Hepatocyte (in vitro differentiated cells): ENCODE results near the gene LRRC43. TPM values are rescaled to one million over a fixed set of nuclear protein-coding genes. Genes with fewer than 3 reads are reported as not detected.

Source experiments
- DNase-seq: peaks from one replicate; pipeline ENCODE4 v3.0.0-alpha.2; 2016; ENCODE audit warnings: low spot score
- H2AFZ ChIP-seq: fragments of 200-600 bp; sonication (generic); 2 replicates; pipeline ENCODE4 v1.6.0; 2016; ENCODE audit warnings: antibody characterized with exemption, mild to moderate bottlenecking
- H3K27ac ChIP-seq: fragments of 200-600 bp; sonication (generic); 2 replicates; pipeline ENCODE4 v1.5.1; 2016; ENCODE audit warnings: mild to moderate bottlenecking
- H3K27me3 ChIP-seq: fragments of 200-600 bp; sonication (generic); 2 replicates; pipeline ENCODE4 v1.6.1; 2016
- H3K36me3 ChIP-seq: fragments of 200-600 bp; sonication (generic); replicated peaks from 2 replicates; pipeline ENCODE4 v1.5.1; 2016; ENCODE audit warnings: low read depth; ENCODE audit not compliant: insufficient read depth
- H3K4me1 ChIP-seq: fragments of 200-600 bp; sonication (generic); 2 replicates; pipeline ENCODE4 v1.5.1; 2016; ENCODE audit warnings: mild to moderate bottlenecking, moderate library complexity; ENCODE audit not compliant: insufficient read depth
- H3K4me2 ChIP-seq: fragments of 200-600 bp; sonication (generic); 2 replicates; pipeline ENCODE4 v1.6.0; 2016
- H3K4me3 ChIP-seq: fragments of 200-600 bp; sonication (generic); 2 replicates; pipeline ENCODE4 v1.5.1; 2016; ENCODE audit warnings: mild to moderate bottlenecking
- H3K79me2 ChIP-seq: fragments of 200-600 bp; sonication (generic); 2 replicates; pipeline ENCODE4 v1.6.0; 2017; ENCODE audit warnings: mild to moderate bottlenecking
- H3K9me2 ChIP-seq: fragments of 200-600 bp; sonication (generic); replicated peaks from 2 replicates; pipeline ENCODE4 v1.6.0; 2017; ENCODE audit warnings: mild to moderate bottlenecking; ENCODE audit not compliant: insufficient read depth
- H3K9me3 ChIP-seq: fragments of 200-600 bp; sonication (generic); 2 replicates; pipeline ENCODE4 v1.5.1; 2016; ENCODE audit warnings: low read depth, mild to moderate bottlenecking
- H4K20me1 ChIP-seq: fragments of 200-600 bp; sonication (generic); 2 replicates; pipeline ENCODE4 v1.6.0; 2016; ENCODE audit warnings: mild to moderate bottlenecking; ENCODE audit not compliant: insufficient read depth, poor library complexity, severe bottlenecking
- EZH2 ChIP-seq: fragments of 200-600 bp; sonication (generic); IDR thresholded peaks from 2 replicates; pipeline ENCODE4 v1.6.1; 2016; ENCODE audit warnings: antibody characterized with exemption, mild to moderate bottlenecking, borderline replicate concordance
- EZH2phosphoT487 ChIP-seq: fragments of 200-600 bp; sonication (generic); IDR thresholded peaks from one replicate; pipeline ENCODE4 v1.6.1; 2018; ENCODE audit warnings: antibody characterized with exemption, mild to moderate bottlenecking, low read depth, moderate library complexity; ENCODE audit not compliant: unreplicated experiment, severe bottlenecking
- WGBS: methylation state at CpG from one replicate; pipeline ENCODE4 v1.1.6; 2016; ENCODE audit warnings: low lambda C conversion rate; ENCODE audit errors: missing lambda C conversion rate; 5-methylcytosine and 5-hydroxymethylcytosine counted together
- polyA plus RNA-seq: library from polyadenylated mRNA; unstranded; fragments of >200 nt; fragmentation: Nextera tagmentation; extraction: Ambion mirVana; gene quantifications from 2 replicates; pipeline ENCODE4 v1.2.1, GENCODE V29; 2016
- total RNA-seq: library from RNA; depleted of rRNA; stranded (reverse); fragments of >200 nt; gene quantifications from 2 replicates; pipeline ENCODE4 v1.2.3, GENCODE V29; 2014
- TF ChIP-seq, protein P1 (sequence below): fragments of 200-600 bp; sonication (generic); IDR thresholded peaks from 2 replicates; pipeline ENCODE4 v1.5.1; 2016; ENCODE audit warnings: antibody characterized with exemption, mild to moderate bottlenecking; ENCODE audit not compliant: poor library complexity

The LRRC43 gene
- total and polyA plus RNA-seq, 2 experiments from 2014 or later: 1.7 TPM

DNA sequence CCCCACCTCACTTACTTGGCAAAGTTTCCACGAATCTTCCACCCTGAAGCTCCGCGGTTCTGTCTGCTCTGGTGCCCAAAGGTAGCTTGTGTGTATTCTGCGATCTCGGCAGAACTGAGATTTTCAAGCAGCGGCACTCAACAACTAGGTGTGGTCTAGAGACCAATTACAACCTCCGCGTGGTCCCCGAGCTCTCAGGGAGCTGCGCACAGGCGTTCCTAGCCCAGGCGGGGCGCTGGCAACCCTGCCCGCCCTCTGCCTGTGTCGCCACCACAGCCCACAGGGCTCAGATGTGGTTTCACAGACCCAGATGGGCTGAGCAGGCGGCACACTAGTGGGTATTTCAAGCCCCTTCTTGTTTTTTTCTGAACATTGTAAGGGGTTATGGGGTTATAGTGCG is 44.4 kb downstream of the LRRC43 start:
- H2AFZ ChIP-seq: no peak overlapping the region
- no peak overlapping the region for H3K4me3 ChIP-seq
- H3K27ac ChIP-seq: no peak overlapping the region
- H3K79me2 ChIP-seq: peaks cover 29% of the 10 kb centered on the region
- H3K27me3 ChIP-seq: no peaks in the 10 kb centered on the region
- peaks cover 9% of the 10 kb centered on the region for H4K20me1 ChIP-seq
- no peaks in the 10 kb centered on the region for H3K9me2 ChIP-seq
- TF ChIP-seq, protein P1, sequence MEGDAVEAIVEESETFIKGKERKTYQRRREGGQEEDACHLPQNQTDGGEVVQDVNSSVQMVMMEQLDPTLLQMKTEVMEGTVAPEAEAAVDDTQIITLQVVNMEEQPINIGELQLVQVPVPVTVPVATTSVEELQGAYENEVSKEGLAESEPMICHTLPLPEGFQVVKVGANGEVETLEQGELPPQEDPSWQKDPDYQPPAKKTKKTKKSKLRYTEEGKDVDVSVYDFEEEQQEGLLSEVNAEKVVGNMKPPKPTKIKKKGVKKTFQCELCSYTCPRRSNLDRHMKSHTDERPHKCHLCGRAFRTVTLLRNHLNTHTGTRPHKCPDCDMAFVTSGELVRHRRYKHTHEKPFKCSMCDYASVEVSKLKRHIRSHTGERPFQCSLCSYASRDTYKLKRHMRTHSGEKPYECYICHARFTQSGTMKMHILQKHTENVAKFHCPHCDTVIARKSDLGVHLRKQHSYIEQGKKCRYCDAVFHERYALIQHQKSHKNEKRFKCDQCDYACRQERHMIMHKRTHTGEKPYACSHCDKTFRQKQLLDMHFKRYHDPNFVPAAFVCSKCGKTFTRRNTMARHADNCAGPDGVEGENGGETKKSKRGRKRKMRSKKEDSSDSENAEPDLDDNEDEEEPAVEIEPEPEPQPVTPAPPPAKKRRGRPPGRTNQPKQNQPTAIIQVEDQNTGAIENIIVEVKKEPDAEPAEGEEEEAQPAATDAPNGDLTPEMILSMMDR: no peak
- TF ChIP-seq EZH2: no peak
- no peak for TF ChIP-seq EZH2phosphoT487
- H3K4me1 ChIP-seq: peaks cover 12% of the 10 kb centered on the region
- H3K4me2 ChIP-seq: no peak overlapping the region
- H3K36me3 ChIP-seq: no peaks in the 10 kb centered on the region
- WGBS: 98% methylated on average over 17 of the region's 17 CpGs
- no peak for DNase-seq
- no peaks in the 10 kb centered on the region for H3K9me3 ChIP-seq

DNA sequence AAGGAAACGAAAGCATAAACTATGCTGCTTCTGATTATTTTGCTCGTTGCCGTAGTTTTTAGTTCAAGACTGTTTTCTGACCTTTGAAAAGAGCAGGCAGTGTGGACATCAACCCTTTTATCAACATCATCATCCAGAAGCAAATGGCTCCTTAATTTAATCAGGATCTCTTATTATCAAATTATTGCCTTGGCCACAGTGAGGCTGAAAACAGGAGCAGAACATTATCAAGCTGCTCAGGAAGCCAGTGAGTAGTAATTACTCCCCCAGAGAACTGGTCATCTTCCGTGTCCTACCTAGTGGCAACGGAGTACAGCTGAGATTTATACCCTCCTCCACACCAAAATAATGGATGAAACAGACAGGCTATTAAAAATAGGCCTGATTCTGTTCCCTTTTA is 45.2 kb downstream of the LRRC43 start:
- no peak for DNase-seq
- WGBS: 96% methylated on average over 5 of the region's 5 CpGs
- Histone ChIP-seq H3K36me3 (no peaks in the 10 kb centered on the region), H3K4me1 (peaks cover 12% of the 10 kb centered on the region), H3K9me2 (no peaks in the 10 kb centered on the region), H3K79me2 (peaks cover 22% of the 10 kb centered on the region), H3K27ac (no peak overlapping the region), H4K20me1 (peaks cover 9% of the 10 kb centered on the region), H3K4me2 (no peak overlapping the region), H2AFZ (no peak overlapping the region), H3K4me3 (no peak overlapping the region), H3K9me3 (no peaks in the 10 kb centered on the region), H3K27me3 (no peaks in the 10 kb centered on the region)
- TF ChIP-seq EZH2phosphoT487 (no peak), EZH2 (no peak)
- TF ChIP-seq, protein P1: no peak

DNA sequence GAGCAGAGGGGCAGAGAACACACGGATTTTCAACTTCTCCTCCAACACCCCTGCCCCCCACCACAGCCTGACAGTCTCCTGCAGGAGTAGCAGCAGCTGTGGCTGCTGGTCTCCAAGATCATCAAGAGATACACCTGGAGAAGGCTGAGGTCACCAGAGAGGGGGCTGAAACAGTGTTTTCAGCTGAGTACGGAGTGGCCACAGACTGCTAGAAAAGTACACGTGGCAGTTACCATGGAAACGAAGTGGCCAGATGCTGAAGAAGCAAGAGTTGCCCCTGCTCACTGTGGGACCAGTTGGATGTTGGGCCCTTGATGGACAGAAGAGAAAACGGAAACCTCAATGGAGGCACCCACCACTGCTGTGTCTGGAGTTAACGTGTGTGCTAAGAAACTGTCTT is 47.9 kb downstream of the LRRC43 start:
- DNase-seq: no peak
- Histone ChIP-seq H3K9me2 (no peaks in the 10 kb centered on the region), H3K79me2 (no peaks in the 10 kb centered on the region), H3K9me3 (no peaks in the 10 kb centered on the region), H3K4me1 (peaks cover 5% of the 10 kb centered on the region), H3K4me2 (no peak overlapping the region), H3K27me3 (no peaks in the 10 kb centered on the region), H2AFZ (no peak overlapping the region), H3K36me3 (no peaks in the 10 kb centered on the region), H3K4me3 (no peak overlapping the region), H4K20me1 (no peaks in the 10 kb centered on the region), H3K27ac (no peak overlapping the region)
- TF ChIP-seq EZH2: no peak
- TF ChIP-seq EZH2phosphoT487: no peak
- TF ChIP-seq, protein P1: no peak
- 84% methylated on average over 6 of the region's 6 CpGs for WGBS

DNA sequence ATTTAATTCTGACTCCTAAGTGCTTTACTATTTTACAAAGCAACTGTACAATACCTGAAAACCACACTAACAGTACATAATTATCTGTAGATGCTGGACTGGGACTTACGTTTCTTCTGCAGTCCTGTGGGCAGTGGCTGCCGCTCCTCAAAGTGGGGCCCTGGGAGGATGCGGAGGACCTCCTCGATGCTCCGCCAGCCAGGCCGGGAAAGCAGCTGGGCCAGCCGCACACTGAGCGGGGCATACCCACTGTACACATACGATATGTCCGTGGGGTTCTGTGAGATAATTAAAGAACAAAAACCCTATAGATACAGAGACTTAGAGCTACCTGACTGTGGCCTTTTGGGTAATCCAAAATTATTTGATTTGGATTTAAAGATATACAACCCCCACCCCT is 49.8 kb downstream of the LRRC43 start:
- no peak overlapping the region for H2AFZ ChIP-seq
- no peaks in the 10 kb centered on the region for H3K9me2 ChIP-seq
- no peaks in the 10 kb centered on the region for H3K27me3 ChIP-seq
- no peak overlapping the region for H3K4me2 ChIP-seq
- H3K4me1 ChIP-seq: no peaks in the 10 kb centered on the region
- no peak for DNase-seq
- TF ChIP-seq EZH2phosphoT487 (no peak), EZH2 (no peak)
- TF ChIP-seq, protein P1: no peak
- no peak overlapping the region for H3K27ac ChIP-seq
- no peaks in the 10 kb centered on the region for H3K36me3 ChIP-seq
- H4K20me1 ChIP-seq: no peaks in the 10 kb centered on the region
- 98% methylated on average over 10 of the region's 10 CpGs for WGBS
- H3K4me3 ChIP-seq: no peak overlapping the region
- H3K9me3 ChIP-seq: no peaks in the 10 kb centered on the region
- H3K79me2 ChIP-seq: no peaks in the 10 kb centered on the region
